Uterus (tissue), 4 donors: ENCODE measurements around the gene CTSF. TPM values are rescaled to one million over a fixed set of nuclear protein-coding genes. Genes with fewer than 3 reads are reported as not detected.
"Not testable (repeated sequence)": the region's sequence is repeated elsewhere in the genome, so short reads cannot be mapped to it uniquely, and the experiment has no call there.

Experiments
- DNase-seq, 2 donors: peaks; one replicate each; pipeline ENCODE4 v3.0.0-alpha.2; 2019 to 2020
- H3K27ac ChIP-seq, 2 donors: fragments of 200-600 bp; sonication (generic); 1 replicate in 1 of 2; 2 replicates in 1 of 2; pipeline ENCODE4 v1.5.1; 2016 to 2018
- H3K27me3 ChIP-seq, 2 donors: fragments of 200-600 bp; sonication (generic); one replicate each; pipeline ENCODE4 v1.5.1; 2018 to 2019; ENCODE audit warnings: control low read depth in 1 of 2
- H3K36me3 ChIP-seq, 2 donors: fragments of 200-600 bp; sonication (generic); one replicate each; pipeline ENCODE4 v1.5.1; 2019; ENCODE audit warnings: control low read depth in 1 of 2
- H3K4me1 ChIP-seq, 2 donors: fragments of 200-600 bp; sonication (generic); one replicate each; pipeline ENCODE4 v1.5.1; 2018 to 2019; ENCODE audit warnings: control low read depth in 1 of 2
- H3K4me3 ChIP-seq, 2 donors: fragments of 200-600 bp; sonication (generic); 1 replicate in 1 of 2; 2 replicates in 1 of 2; pipeline ENCODE4 v1.5.1; 2018 to 2019; ENCODE audit warnings: mild to moderate bottlenecking in 1 of 2
- H3K9me3 ChIP-seq, 2 donors: fragments of 200-600 bp; sonication (generic); one replicate each; pipeline ENCODE4 v1.5.1; 2019; ENCODE audit warnings: control low read depth in 1 of 2
- CTCF ChIP-seq, 4 experiments: fragments of 200-600 bp in 2 of 4; fragments of 450-650 bp in 2 of 4; sonication (generic) in 2 of 4; IDR thresholded peaks; one replicate each; pipeline ENCODE4 v1.5.1; 2016 to 2019; ENCODE audit warnings: antibody characterized with exemption in 4 of 4, mild to moderate bottlenecking in 2 of 4, moderate library complexity in 1 of 4
- POLR2A ChIP-seq, 2 donors: fragments of 450-650 bp; IDR thresholded peaks; one replicate each; pipeline ENCODE4 v1.6.1; 2016; ENCODE audit warnings: antibody characterized with exemption in 2 of 2, mild to moderate bottlenecking in 1 of 2, moderate library complexity in 1 of 2
- intact Hi-C: fragments of 100-400 bp; cut with DNase I; formaldehyde crosslinking; loops from one replicate; pipeline ENCODE4 v1.15.1; 2023; ENCODE audit warnings: low total_unique reads
- total RNA-seq, 4 donors: library from RNA; depleted of rRNA in 3 of 4; stranded (reverse); fragments of >200 nt in 3 of 4; gene quantifications; one replicate each; pipeline versions ENCODE4 v1.1.0 to v1.2.4, GENCODE V29; 2014 to 2023
- donor health status: DM: yes; HTN: yes; CAD: no.

Gene CTSF
- total RNA-seq, 4 donors from 2014 or later: 61.2 to 89.1 (median 83.6) TPM

- Histone ChIP-seq H3K4me3 (peak overlapping the region; percentile 59 to 63), H3K36me3 (no peaks in the 10 kb centered on the region), H3K9me3 (no peaks in the 10 kb centered on the region), H3K27me3 (no peaks in the 10 kb centered on the region), H3K4me1 (peaks cover 0 to 8% of the 10 kb centered on the region in 2 donors), H3K27ac (peak overlapping the region; percentile 83)
- TF ChIP-seq CTCF (IDR thresholded peaks at IDR 0.05) (no peak), POLR2A (IDR thresholded peaks at IDR 0.05) (no peak)
- intact Hi-C loops: no loop called here
- no peak for DNase-seq
Measured at GRCh38 chr11:66593650-66594049, 25.2 kb upstream of the CTSF start.

GRCh38 chr11:66593303-66593635 is 24.9 kb upstream of the CTSF start:
- TF ChIP-seq POLR2A (IDR thresholded peaks at IDR 0.05): no peak
- TF ChIP-seq CTCF (IDR thresholded peaks at IDR 0.05): no peak
- intact Hi-C loops: no loop called here
- H3K9me3 ChIP-seq: no peaks in the 10 kb centered on the region
- peak overlapping the region; percentile 59 to 63 for H3K4me3 ChIP-seq
- H3K4me1 ChIP-seq: peaks cover 0 to 8% of the 10 kb centered on the region in 2 donors
- no peaks in the 10 kb centered on the region for H3K27me3 ChIP-seq
- no peaks in the 10 kb centered on the region for H3K36me3 ChIP-seq
- peak overlapping the region; percentile 83 for H3K27ac ChIP-seq
- no peak for DNase-seq

GRCh38 chr11:66592457-66593302 is 24.3 kb upstream of the CTSF start, which contains the start of the genes CCDC87 and CCS:
CCDC87 (minus strand) TSS chr11:66593063; CDS start chr11:66593015, 48 bp downstream.
CCS (plus strand) TSS chr11:66593185; CDS start chr11:66593262, 77 bp downstream.
- no peaks in the 10 kb centered on the region for H3K36me3 ChIP-seq
- H3K27ac ChIP-seq: peak within 1 kb of the TSS; percentile 83
- peaks cover 0 to 8% of the 10 kb centered on the region in 2 donors for H3K4me1 ChIP-seq
- H3K9me3 ChIP-seq: no peaks in the 10 kb centered on the region
- intact Hi-C loops: no loop called here
- peak; percentile 89 to 93 for TF ChIP-seq POLR2A (IDR thresholded peaks at IDR 0.05)
- TF ChIP-seq CTCF (IDR thresholded peaks at IDR 0.05): peak; percentile 49 to 72 (median 65)
- DNase-seq: peak; percentile 98
- H3K27me3 ChIP-seq: no peaks in the 10 kb centered on the region
- H3K4me3 ChIP-seq: peak within 1 kb of the TSS; percentile 59 to 63

- Histone ChIP-seq H3K4me3 (no peak overlapping the region), H3K36me3 (no peaks in the 10 kb centered on the region), H3K27ac (no peak overlapping the region), H3K9me3 (no peaks in the 10 kb centered on the region), H3K4me1 (peaks cover 0 to 8% of the 10 kb centered on the region in 2 donors), H3K27me3 (no peaks in the 10 kb centered on the region)
- intact Hi-C loops: no loop called here
- TF ChIP-seq CTCF (IDR thresholded peaks at IDR 0.05) (no peak), POLR2A (IDR thresholded peaks at IDR 0.05) (no peak)
- DNase-seq: no peak
Measured at GRCh38 chr11:66591175-66591574, 22.8 kb upstream of the CTSF start.

- no peak overlapping the region for H3K27ac ChIP-seq
- H3K27me3 ChIP-seq: no peaks in the 10 kb centered on the region
- H3K36me3 ChIP-seq: no peaks in the 10 kb centered on the region
- peaks cover 0 to 8% of the 10 kb centered on the region in 2 donors for H3K4me1 ChIP-seq
- DNase-seq: no peak
- intact Hi-C loops: no loop called here
- H3K9me3 ChIP-seq: no peaks in the 10 kb centered on the region
- TF ChIP-seq CTCF (IDR thresholded peaks at IDR 0.05) (no peak), POLR2A (IDR thresholded peaks at IDR 0.05) (no peak)
- no peak overlapping the region for H3K4me3 ChIP-seq
Measured at GRCh38 chr11:66589996-66590675, 21.7 kb upstream of the CTSF start.

- H3K9me3 ChIP-seq, intact Hi-C loops, H3K4me1 ChIP-seq, H3K27ac ChIP-seq, H3K36me3 ChIP-seq, DNase-seq, H3K4me3 ChIP-seq, H3K27me3 ChIP-seq: not testable (repeated sequence)
Measured at GRCh38 chr11:66589315-66589714, 20.9 kb upstream of the CTSF start.
